Measurements from ENCODE around the gene NKD2.

GRCh38 chr5:960551-960950, 48.1 kb upstream of the NKD2 start:
- TF ChIP-seq, protein P1, sequence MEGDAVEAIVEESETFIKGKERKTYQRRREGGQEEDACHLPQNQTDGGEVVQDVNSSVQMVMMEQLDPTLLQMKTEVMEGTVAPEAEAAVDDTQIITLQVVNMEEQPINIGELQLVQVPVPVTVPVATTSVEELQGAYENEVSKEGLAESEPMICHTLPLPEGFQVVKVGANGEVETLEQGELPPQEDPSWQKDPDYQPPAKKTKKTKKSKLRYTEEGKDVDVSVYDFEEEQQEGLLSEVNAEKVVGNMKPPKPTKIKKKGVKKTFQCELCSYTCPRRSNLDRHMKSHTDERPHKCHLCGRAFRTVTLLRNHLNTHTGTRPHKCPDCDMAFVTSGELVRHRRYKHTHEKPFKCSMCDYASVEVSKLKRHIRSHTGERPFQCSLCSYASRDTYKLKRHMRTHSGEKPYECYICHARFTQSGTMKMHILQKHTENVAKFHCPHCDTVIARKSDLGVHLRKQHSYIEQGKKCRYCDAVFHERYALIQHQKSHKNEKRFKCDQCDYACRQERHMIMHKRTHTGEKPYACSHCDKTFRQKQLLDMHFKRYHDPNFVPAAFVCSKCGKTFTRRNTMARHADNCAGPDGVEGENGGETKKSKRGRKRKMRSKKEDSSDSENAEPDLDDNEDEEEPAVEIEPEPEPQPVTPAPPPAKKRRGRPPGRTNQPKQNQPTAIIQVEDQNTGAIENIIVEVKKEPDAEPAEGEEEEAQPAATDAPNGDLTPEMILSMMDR (IDR thresholded peaks at IDR 0.05) = no peak
- no peak for TF ChIP-seq POLR2A (IDR thresholded peaks at IDR 0.05)

Measured in adrenal gland (tissue), 5 donors.